IPS DF 6.9 (cell line): ENCODE results near the gene VPS41.

Source experiments
- DNase-seq: peaks from one replicate; pipeline ENCODE4 v3.0.0-alpha.2; 2013; ENCODE audit warnings: low read depth, low spot score
- H3K27ac ChIP-seq: one replicate; pipeline ENCODE4 v1.5.1; 2013; ENCODE audit warnings: low read length, control low read depth
- H3K27me3 ChIP-seq: 2 replicates; pipeline ENCODE4 v1.6.1; 2013; ENCODE audit warnings: mild to moderate bottlenecking, low read length; ENCODE audit not compliant: control insufficient read depth, insufficient read depth
- H3K36me3 ChIP-seq: 2 replicates; pipeline ENCODE4 v1.6.1; 2013; ENCODE audit warnings: low read length; ENCODE audit not compliant: control insufficient read depth, insufficient read depth
- H3K4me1 ChIP-seq: 2 replicates; pipeline ENCODE4 v1.6.1; 2013; ENCODE audit warnings: low read length; ENCODE audit not compliant: control insufficient read depth, insufficient read depth
- H3K4me3 ChIP-seq: 2 replicates; pipeline ENCODE4 v1.5.1; 2013; ENCODE audit warnings: mild to moderate bottlenecking, low read length
- H3K9me3 ChIP-seq: 2 replicates; pipeline ENCODE4 v1.6.1; 2013; ENCODE audit warnings: low read length, inconsistent platforms; ENCODE audit not compliant: control insufficient read depth, insufficient read depth
- WGBS: extraction: QIAGEN DNeasy Blood & Tissue Kit; methylation state at CpG from one replicate; pipeline ENCODE4 v1.1.7; 2013; ENCODE audit warnings: mixed read lengths, missing lambda C conversion rate; ENCODE audit not compliant: insufficient read length, insufficient coverage; 5-methylcytosine and 5-hydroxymethylcytosine counted together

The VPS41 gene

DNA sequence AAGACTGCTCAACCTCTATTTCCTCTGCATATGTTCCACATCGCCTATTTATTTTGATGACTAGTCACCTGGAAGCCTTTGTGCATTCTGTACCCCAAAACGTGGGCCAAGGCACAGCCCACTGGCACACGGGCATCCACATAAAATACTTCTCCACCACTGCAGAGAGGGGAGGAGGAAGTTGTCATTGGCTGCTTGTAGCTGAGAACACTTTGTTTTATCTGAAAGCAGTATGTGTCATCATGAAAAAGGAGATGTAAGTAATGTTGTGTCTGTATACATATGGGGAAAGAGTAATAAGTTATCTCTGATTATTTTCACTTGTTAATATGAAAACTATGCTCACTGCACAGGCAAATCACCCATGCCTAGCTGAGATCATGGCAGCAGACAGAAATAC is 229.6 kb downstream of the VPS41 start:
- Histone ChIP-seq H3K36me3 (no peaks in the 10 kb centered on the region), H3K27me3 (no peaks in the 10 kb centered on the region), H3K9me3 (no peaks in the 10 kb centered on the region), H3K4me1 (0 out of 2 replicates have a peak, but pooled peaks cover 2% of the 10 kb centered on the region), H3K4me3 (no peak overlapping the region), H3K27ac (no peak overlapping the region)
- no peak for DNase-seq
- WGBS = no CpG with 5 or more reads among the region's 3 CpGs

DNA sequence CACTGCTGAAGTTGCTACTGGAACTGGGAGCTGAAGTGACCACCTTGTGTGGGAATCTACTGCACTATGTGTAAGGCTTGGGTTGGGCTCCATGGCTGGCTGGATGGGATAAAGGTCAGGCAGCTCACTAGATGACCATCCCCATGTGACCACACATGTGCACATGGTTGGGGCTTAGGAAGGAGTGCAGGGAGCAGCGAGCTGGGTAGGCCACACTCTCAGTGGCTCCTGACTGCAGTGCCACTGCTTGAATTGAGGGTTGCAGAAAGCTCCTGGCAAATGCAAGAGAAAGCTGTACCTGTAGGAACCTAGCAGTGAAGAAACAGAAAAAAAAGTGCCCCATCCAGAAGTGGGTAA is 230.3 kb downstream of the VPS41 start:
- Histone ChIP-seq H3K4me1 (0 out of 2 replicates have a peak, but pooled peaks cover 2% of the 10 kb centered on the region), H3K9me3 (no peaks in the 10 kb centered on the region), H3K27ac (no peak overlapping the region), H3K4me3 (no peak overlapping the region), H3K36me3 (no peaks in the 10 kb centered on the region), H3K27me3 (no peaks in the 10 kb centered on the region)
- no CpG with 5 or more reads among the region's 1 CpG for WGBS
- DNase-seq = no peak

GRCh38 chr7:38677981-38678697 is 230.9 kb downstream of the VPS41 start:
- Histone ChIP-seq H3K36me3 (no peaks in the 10 kb centered on the region), H3K4me1 (0 out of 2 replicates have a peak, but pooled peaks cover 2% of the 10 kb centered on the region), H3K27ac (no peak overlapping the region), H3K9me3 (no peaks in the 10 kb centered on the region), H3K27me3 (no peaks in the 10 kb centered on the region), H3K4me3 (no peak overlapping the region)
- no CpG with 5 or more reads among the region's 5 CpGs for WGBS
- DNase-seq = no peak

DNA sequence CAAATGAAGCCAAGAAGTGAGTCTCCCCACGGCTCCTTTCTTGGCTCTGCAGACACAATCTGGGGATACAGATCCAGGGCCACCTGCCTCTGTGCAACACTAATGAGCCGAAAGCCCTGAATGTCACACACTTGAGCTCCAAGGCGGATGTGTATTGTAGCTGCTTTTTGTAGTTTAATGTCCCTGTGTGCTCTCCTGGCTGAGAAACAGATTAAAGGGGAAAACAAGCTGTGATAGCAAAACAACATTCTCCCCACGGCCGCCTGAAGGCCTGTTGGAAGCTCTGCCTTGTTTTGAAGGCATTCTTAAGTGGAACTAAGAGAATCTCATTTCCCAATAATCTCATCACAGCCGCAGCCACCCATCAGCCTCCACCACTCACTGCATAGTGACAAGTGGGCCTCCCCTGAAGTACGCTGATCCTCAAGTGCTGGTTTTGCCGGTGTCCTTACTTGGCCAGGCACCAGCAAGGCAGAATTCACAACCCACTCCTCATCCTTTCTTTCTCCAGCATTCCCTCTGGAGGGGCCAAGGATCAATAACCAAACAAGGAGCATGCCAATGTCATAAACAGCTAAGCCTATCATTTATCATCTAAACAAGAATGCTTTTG is 233.4 kb downstream of the VPS41 start:
- H3K27ac ChIP-seq = no peak overlapping the region

GRCh38 chr7:38674513-38674912 is 234.5 kb downstream of the VPS41 start:
- Histone ChIP-seq H3K36me3 (no peaks in the 10 kb centered on the region), H3K4me3 (no peak overlapping the region), H3K9me3 (no peaks in the 10 kb centered on the region), H3K27ac (no peak overlapping the region), H3K4me1 (no peaks in the 10 kb centered on the region), H3K27me3 (no peaks in the 10 kb centered on the region)
- DNase-seq = no peak
- WGBS = no CpG with 5 or more reads among the region's 1 CpG

More for the DNA sequence above, 233.4 kb downstream of the VPS41 start:
- Histone ChIP-seq H3K4me3 (no peak overlapping the region), H3K27me3 (no peaks in the 10 kb centered on the region), H3K9me3 (no peaks in the 10 kb centered on the region), H3K4me1 (no peaks in the 10 kb centered on the region), H3K36me3 (no peaks in the 10 kb centered on the region)
- no peak for DNase-seq
- no CpG with 5 or more reads among the region's 8 CpGs for WGBS

DNA sequence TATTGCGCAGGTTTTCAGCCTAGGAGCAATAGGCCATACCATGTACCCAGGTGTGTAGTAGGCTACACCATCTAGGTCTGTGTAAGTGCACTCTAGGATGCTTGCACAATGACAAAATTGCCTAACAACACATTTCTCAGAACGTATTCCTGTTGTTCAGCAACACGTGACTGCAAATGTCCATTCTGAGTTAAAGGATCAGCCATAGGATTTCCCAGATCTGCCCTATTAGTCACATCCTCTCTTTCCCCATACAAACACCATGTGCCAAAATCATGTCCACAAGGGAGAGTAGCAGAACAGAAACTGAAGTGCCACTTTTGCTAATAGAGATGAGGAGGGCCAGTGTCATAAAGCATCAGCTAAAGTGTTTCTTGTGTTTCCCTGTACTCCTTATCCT is 235.2 kb downstream of the VPS41 start:
- no peaks in the 10 kb centered on the region for H3K9me3 ChIP-seq
- no peaks in the 10 kb centered on the region for H3K4me1 ChIP-seq
- no peak overlapping the region for H3K27ac ChIP-seq
- no peak overlapping the region for H3K4me3 ChIP-seq
- no peaks in the 10 kb centered on the region for H3K36me3 ChIP-seq
- WGBS = no CpG with 5 or more reads among the region's 3 CpGs
- no peaks in the 10 kb centered on the region for H3K27me3 ChIP-seq
- no peak for DNase-seq
